Nephron progenitor cell (in vitro differentiated cells): ENCODE results near the gene SLC1A7.

ENCODE experiments used
- DNase-seq: peaks from one replicate; pipeline ENCODE4 v3.0.0; 2021
- H3K27ac Mint-ChIP-seq: 2 replicates; pipeline ENCODE4 v1.8.0; 2021; ENCODE audit warnings: mild to moderate bottlenecking, moderate library complexity, mixed read lengths
- H3K27me3 Mint-ChIP-seq: 2 replicates; pipeline ENCODE4 v1.8.0; 2021; ENCODE audit warnings: mild to moderate bottlenecking, low read depth, mixed read lengths; ENCODE audit not compliant: poor library complexity
- H3K36me3 Mint-ChIP-seq: 2 replicates; pipeline ENCODE4 v1.8.0; 2021; ENCODE audit warnings: low read depth, mixed read lengths
- H3K4me1 Mint-ChIP-seq: 2 replicates; pipeline ENCODE4 v1.8.0; 2021; ENCODE audit warnings: mixed read lengths
- H3K4me3 Mint-ChIP-seq: 2 replicates; pipeline ENCODE4 v1.8.0; 2021; ENCODE audit warnings: mild to moderate bottlenecking, moderate library complexity, mixed read lengths
- H3K9me3 Mint-ChIP-seq: 2 replicates; pipeline ENCODE4 v1.8.0; 2021; ENCODE audit warnings: mild to moderate bottlenecking, moderate library complexity, mixed read lengths
- TF ChIP-seq, protein P1 (sequence below): fragments of 200-600 bp; sonication (generic); IDR thresholded peaks from 2 replicates; pipeline ENCODE4 v1.5.0; 2021; ENCODE audit warnings: antibody characterized with exemption

Gene SLC1A7

DNA sequence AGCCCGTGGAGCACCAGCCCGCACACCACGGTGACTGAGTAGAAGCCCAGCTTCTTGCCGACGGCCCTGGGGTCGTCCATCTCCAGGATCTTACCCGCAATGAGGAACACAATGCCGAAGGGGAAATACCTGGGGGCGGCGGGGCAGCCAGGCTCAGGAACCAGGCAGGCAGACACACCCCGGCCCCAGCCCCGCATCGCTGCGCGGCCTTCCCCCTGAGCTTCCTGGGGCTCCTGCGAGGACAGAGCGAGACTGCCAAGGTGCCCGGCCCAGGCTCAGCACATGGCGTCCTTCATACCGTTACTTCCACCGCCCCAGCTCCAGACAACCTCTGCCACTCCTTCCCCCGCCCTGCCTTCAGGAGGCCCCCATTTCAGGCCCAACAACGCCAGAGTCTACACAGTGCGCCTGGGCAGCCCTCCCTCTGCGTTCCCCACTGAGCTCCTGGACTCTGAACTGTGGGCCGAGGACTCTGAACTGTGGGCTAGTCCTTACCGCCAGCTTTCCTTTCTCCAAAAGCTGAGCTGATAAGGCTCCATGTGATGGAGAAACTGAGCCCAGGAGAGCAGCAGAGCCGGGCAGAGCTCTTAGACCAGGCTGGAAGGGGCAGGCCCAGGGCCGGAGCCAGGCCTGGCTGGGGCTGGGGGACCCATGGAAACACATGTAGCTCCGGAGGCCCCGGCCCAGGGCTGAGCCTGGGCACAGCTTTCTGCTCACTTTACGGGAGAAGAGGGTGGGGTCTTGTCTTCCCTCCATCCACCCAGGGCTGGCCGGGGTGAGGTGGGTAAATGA is 49.6 kb downstream of the SLC1A7 start:
- Mint-ChIP-seq H3K36me3 (no peaks in the 10 kb centered on the region), H3K9me3 (no peaks in the 10 kb centered on the region), H3K27me3 (no peaks in the 10 kb centered on the region), H3K4me1 (peaks cover 23% of the 10 kb centered on the region), H3K4me3 (no peak overlapping the region), H3K27ac (no peak overlapping the region)
- no peak for DNase-seq
- TF ChIP-seq, protein P1, sequence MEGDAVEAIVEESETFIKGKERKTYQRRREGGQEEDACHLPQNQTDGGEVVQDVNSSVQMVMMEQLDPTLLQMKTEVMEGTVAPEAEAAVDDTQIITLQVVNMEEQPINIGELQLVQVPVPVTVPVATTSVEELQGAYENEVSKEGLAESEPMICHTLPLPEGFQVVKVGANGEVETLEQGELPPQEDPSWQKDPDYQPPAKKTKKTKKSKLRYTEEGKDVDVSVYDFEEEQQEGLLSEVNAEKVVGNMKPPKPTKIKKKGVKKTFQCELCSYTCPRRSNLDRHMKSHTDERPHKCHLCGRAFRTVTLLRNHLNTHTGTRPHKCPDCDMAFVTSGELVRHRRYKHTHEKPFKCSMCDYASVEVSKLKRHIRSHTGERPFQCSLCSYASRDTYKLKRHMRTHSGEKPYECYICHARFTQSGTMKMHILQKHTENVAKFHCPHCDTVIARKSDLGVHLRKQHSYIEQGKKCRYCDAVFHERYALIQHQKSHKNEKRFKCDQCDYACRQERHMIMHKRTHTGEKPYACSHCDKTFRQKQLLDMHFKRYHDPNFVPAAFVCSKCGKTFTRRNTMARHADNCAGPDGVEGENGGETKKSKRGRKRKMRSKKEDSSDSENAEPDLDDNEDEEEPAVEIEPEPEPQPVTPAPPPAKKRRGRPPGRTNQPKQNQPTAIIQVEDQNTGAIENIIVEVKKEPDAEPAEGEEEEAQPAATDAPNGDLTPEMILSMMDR: no peak

- TF ChIP-seq, protein P1: no peak
- H3K9me3 Mint-ChIP-seq: no peaks in the 10 kb centered on the region
- no peak overlapping the region for H3K27ac Mint-ChIP-seq
- H3K27me3 Mint-ChIP-seq: no peaks in the 10 kb centered on the region
- peaks cover 24% of the 10 kb centered on the region for H3K4me1 Mint-ChIP-seq
- H3K36me3 Mint-ChIP-seq: no peaks in the 10 kb centered on the region
- no peak for DNase-seq
- no peak overlapping the region for H3K4me3 Mint-ChIP-seq
Measured at GRCh38 chr1:53091841-53092645, 50.4 kb downstream of the SLC1A7 start.

DNA sequence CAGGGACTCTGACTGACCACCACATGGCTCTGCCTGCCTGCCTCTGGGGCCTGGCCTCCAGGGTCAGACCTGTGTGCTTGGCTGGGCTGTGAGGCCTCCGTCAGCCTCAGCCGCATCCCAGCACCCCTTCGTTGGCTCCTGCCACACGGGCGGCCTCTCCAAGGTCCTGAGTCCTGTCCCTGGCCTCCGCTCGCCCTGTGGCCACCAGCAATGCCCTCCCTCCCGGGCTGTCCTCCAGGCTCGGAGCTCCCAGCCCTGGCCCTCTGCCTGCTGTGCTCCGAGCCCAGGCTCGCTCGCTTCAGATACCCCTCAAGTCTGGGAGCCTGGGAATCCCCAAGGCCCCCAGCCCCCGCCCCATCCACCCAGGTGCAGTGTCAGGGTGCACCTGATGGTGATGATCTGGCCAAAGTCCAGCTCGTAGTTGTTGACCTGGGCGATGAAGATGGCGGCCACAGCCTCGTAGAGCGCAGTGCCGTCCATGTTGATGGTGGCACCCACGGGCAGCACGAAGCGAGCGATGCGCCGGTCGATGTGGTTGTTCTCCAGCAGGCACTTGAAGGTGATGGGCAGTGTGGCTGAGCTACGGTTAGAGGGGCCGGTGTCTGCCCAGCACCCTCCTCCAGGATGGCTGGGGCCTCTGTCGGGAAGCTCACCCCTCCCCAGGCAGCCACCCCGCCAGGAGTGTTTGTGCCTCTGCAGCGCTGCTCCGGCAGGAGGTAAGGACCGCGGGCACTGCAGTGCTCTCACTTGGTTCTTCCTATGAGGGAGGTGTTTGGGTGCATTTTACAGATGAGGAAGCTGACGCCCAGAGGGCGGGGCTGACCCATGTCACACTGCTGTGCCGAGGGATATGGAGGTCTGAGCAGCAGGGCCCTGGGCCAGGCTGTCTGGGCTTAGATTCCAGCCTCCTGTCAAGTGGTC is 52.0 kb downstream of the SLC1A7 start:
- Mint-ChIP-seq H3K4me1 (peaks cover 24% of the 10 kb centered on the region), H3K27ac (no peak overlapping the region), H3K36me3 (no peaks in the 10 kb centered on the region), H3K9me3 (no peaks in the 10 kb centered on the region), H3K27me3 (no peaks in the 10 kb centered on the region), H3K4me3 (no peak overlapping the region)
- DNase-seq: no peak
- TF ChIP-seq, protein P1: no peak

DNA sequence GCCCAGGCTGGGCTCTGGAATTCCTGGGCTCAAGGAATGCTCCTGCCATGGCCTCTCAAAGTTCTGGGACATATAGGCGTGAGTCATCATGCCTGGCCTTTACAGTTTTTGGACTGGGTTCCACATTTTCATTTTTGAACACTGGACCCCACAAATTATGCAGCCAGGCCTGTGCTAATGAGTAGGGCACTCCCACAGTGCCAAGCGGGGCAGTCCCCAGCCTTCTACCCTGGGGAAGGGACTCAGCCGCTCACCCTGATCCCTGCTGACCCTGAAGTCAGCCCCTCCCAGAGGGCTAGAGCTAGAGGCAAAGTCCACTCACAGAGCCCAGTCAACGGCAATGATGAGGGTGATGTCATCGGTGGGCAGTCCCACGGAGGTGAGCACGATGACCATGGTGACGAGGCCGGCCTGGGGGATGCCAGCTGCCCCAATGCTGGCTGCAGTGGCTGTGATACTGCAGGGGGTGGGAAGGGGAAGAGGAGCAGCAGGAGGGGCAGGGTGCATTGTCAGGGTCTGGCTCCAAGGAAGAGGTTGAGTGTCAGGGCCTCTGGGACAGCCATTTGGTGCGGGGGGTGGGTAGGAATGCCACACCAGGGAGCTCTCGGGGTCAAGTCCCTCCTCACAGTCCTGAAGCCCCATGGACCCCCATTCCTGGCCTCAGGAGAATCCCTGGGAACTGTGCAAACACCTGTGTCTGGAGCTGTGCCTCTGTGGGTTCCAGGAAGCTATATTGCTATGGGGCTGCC is 52.8 kb downstream of the SLC1A7 start:
- H3K27ac Mint-ChIP-seq: no peak overlapping the region
- H3K4me1 Mint-ChIP-seq: peaks cover 26% of the 10 kb centered on the region
- TF ChIP-seq, protein P1: no peak
- H3K36me3 Mint-ChIP-seq: no peaks in the 10 kb centered on the region
- no peak for DNase-seq
- no peak overlapping the region for H3K4me3 Mint-ChIP-seq
- no peaks in the 10 kb centered on the region for H3K9me3 Mint-ChIP-seq
- peaks cover 4% of the 10 kb centered on the region for H3K27me3 Mint-ChIP-seq

DNA sequence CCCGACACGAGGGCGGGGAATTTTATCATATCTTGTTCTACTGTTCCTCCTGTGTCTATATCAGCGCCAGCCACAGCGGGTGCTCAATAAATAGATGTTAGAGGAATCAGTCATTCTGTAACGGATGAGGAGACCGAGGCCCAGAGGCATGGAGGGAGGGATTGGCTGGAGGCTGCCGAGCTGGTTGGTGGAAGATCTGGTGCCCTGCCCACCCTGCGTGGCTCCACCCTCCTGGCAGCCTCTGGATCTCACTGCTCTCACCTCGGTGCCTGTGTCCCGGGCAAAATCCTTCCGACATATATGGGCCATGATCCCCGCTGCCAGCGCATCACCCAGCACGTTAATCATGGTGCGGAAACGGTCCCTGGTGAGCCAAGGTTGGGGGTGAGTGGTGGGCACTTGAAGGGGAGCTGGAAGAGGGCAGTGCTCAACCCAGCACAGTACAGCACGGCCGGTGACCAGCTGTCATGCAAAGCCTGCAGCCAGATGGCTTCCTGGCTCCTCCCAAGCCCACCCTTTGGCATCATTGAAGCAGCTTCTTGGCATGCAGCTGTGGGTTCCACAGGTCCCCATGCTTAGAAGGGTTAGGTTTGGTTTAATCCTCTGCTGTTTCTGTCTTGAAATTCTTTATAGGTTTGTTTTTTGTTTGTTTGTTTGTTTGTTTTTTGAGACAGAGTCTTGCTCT is 53.7 kb downstream of the SLC1A7 start:
- Mint-ChIP-seq H3K27ac (no peak overlapping the region), H3K9me3 (no peaks in the 10 kb centered on the region), H3K36me3 (no peaks in the 10 kb centered on the region), H3K4me1 (peaks cover 28% of the 10 kb centered on the region), H3K4me3 (no peak overlapping the region), H3K27me3 (peaks cover 4% of the 10 kb centered on the region)
- TF ChIP-seq, protein P1: no peak
- DNase-seq: no peak
